ENCODE data around the gene EPG5.

Gene EPG5

GRCh38 chr18:45837283-45838070 lies 129.7 kb downstream of the EPG5 start:
- H3K4me3 ChIP-seq (ENCODE audit: control insufficient read depth in 1 of 7, extremely low read depth in 1 of 7, insufficient read depth in 4 of 7, low read depth in 2 of 7, low read length in 6 of 7), result peak overlapping the region in 3 of 7 experiments; percentile 12 to 62 (median 46)
- H3K27me3 ChIP-seq (replicated peaks in 2 of 5; ENCODE audit: control insufficient read depth in 4 of 5, insufficient read depth in 5 of 5, low read length in 4 of 5), result peaks cover 0 to 13% (median 2%) of the 10 kb centered on the region in 5 experiments
- H3K9me3 ChIP-seq (ENCODE audit: control extremely low read depth in 1 of 5, control insufficient read depth in 4 of 5, insufficient read depth in 2 of 5, low read depth in 1 of 5, low read length in 4 of 5), result no peaks in the 10 kb centered on the region
- ChIA-PET POLR2A (no interaction called here), CTCF (interaction anchor here (0.6 to 7.7 kb wide), 12 partner anchors 8 to 979 kb away, joined by 3 to 151 read pairs (median 4); partner anchors contain the start of gene SLC14A1)
- WGBS (ENCODE audit: insufficient coverage), result 23% methylated on average over 77 of the region's 84 CpGs
- DNase-seq, result peak; percentile 61 to 86 (median 78)
- H3K27ac ChIP-seq (ENCODE audit: insufficient read depth in 1 of 2, low read depth in 1 of 2, low read length in 2 of 2, poor library complexity in 1 of 2, severe bottlenecking in 2 of 2), result no peak overlapping the region
- H3K36me3 ChIP-seq (ENCODE audit: control insufficient read depth in 4 of 4, insufficient read depth in 4 of 4, low read length in 3 of 4), result peaks cover 0 to 5% (median 0%) of the 10 kb centered on the region in 4 experiments
- H3K4me1 ChIP-seq (ENCODE audit: control extremely low read depth in 1 of 4, control insufficient read depth in 4 of 4, insufficient read depth in 4 of 4, low read length in 3 of 4), result peaks cover 10 to 68% (median 60%) of the 10 kb centered on the region in 4 experiments

DNA sequence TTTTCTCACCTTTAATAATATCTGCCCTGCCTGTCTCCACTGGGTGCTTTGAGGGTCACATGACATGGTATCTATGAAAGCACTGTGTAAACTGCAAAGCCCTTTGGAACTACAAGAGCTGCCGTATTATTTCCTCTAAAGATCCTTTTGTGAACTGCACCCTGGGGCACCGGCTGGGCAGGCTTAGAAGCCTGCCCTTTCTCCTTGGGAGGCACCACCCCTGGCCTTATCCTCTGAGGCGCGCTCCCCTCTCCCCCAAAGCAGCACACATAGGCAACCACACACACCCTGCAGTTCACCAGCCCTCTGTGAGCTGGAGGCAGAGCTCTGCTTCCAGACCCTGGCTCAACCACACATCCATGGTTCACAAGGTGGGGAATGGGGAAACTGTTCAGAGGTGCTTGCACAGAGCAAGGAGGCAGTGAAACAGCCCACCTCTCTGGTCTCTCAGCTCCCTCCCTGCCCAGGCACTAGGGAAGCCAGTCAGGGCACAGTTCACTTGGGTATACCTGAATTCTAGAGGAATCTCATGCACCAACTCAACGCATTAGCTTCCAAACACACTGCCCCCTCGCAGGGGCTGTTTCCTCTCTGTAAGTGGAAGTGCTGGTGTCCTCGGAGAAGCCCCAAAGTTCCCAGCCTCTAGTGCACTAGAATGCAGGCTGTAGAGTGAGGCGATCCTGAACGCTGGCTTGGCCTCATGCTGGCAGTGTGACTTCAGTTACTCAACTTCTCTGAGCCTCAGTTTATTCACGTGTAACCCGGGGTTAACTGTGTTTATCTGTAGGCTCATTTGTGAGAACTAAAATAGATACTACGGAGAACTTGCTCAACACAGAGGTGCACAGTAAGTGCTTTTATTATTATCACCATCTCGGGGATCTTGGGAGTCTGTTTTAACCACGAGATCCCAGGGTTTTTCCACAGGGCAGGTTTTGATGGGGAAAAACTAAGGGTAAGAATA lies 130.6 kb downstream of the EPG5 start:
- CTCF ChIA-PET, result interaction anchor here (0.7 to 7.7 kb wide), 11 partner anchors 12 to 172 kb away, joined by 3 to 151 read pairs (median 4); partner anchors contain the start of gene SLC14A1

GRCh38 chr18:45835057-45835636 lies 132.0 kb downstream of the EPG5 start:
- H3K4me1 ChIP-seq (ENCODE audit: control extremely low read depth in 1 of 4, control insufficient read depth in 4 of 4, insufficient read depth in 4 of 4, low read length in 3 of 4), result peaks cover 10 to 79% (median 62%) of the 10 kb centered on the region in 4 experiments
- ChIA-PET CTCF (interaction anchor here (0.7 to 7.7 kb wide), 15 partner anchors 14 to 168 kb away, joined by 3 to 151 read pairs (median 4); partner anchors contain the start of gene SLC14A1), POLR2A (no interaction called here)
- no peaks in the 10 kb centered on the region for H3K36me3 ChIP-seq (ENCODE audit: control insufficient read depth in 4 of 4, insufficient read depth in 4 of 4, low read length in 3 of 4)
- DNase-seq, result peak; percentile 59 to 95 (median 87)
- H3K9me3 ChIP-seq (ENCODE audit: control extremely low read depth in 1 of 5, control insufficient read depth in 4 of 5, insufficient read depth in 2 of 5, low read depth in 1 of 5, low read length in 4 of 5), result no peaks in the 10 kb centered on the region
- peak overlapping the region in 1 of 2 experiments; percentile 3 for H3K27ac ChIP-seq (ENCODE audit: insufficient read depth in 1 of 2, low read depth in 1 of 2, low read length in 2 of 2, poor library complexity in 1 of 2, severe bottlenecking in 2 of 2)
- peaks cover 0 to 13% (median 2%) of the 10 kb centered on the region in 5 experiments for H3K27me3 ChIP-seq (replicated peaks in 2 of 5; ENCODE audit: control insufficient read depth in 4 of 5, insufficient read depth in 5 of 5, low read length in 4 of 5)
- H3K4me3 ChIP-seq (ENCODE audit: control insufficient read depth in 1 of 7, extremely low read depth in 1 of 7, insufficient read depth in 4 of 7, low read depth in 2 of 7, low read length in 6 of 7), result no peak overlapping the region
- 0% methylated on average over 3 of the region's 3 CpGs for WGBS (ENCODE audit: insufficient coverage)

More for the DNA sequence above, 130.6 kb downstream of the EPG5 start:
- DNase-seq, result peak in 2 of 3 donors; percentile 38 to 59
- Histone ChIP-seq H3K27me3 (replicated peaks in 2 of 5; ENCODE audit: control insufficient read depth in 4 of 5, insufficient read depth in 5 of 5, low read length in 4 of 5) (peaks cover 0 to 13% (median 2%) of the 10 kb centered on the region in 5 experiments), H3K27ac (ENCODE audit: insufficient read depth in 1 of 2, low read depth in 1 of 2, low read length in 2 of 2, poor library complexity in 1 of 2, severe bottlenecking in 2 of 2) (no peak overlapping the region), H3K9me3 (ENCODE audit: control extremely low read depth in 1 of 5, control insufficient read depth in 4 of 5, insufficient read depth in 2 of 5, low read depth in 1 of 5, low read length in 4 of 5) (no peaks in the 10 kb centered on the region), H3K4me1 (ENCODE audit: control extremely low read depth in 1 of 4, control insufficient read depth in 4 of 4, insufficient read depth in 4 of 4, low read length in 3 of 4) (peaks cover 10 to 70% (median 61%) of the 10 kb centered on the region in 4 experiments), H3K4me3 (ENCODE audit: control insufficient read depth in 1 of 7, extremely low read depth in 1 of 7, insufficient read depth in 4 of 7, low read depth in 2 of 7, low read length in 6 of 7) (no peak overlapping the region), H3K36me3 (ENCODE audit: control insufficient read depth in 4 of 4, insufficient read depth in 4 of 4, low read length in 3 of 4) (no peaks in the 10 kb centered on the region)
- 57% methylated on average over 11 of the region's 14 CpGs for WGBS (ENCODE audit: insufficient coverage)
- POLR2A ChIA-PET, result interaction anchor here (0.5 kb wide), 1 partner anchor 31 kb away, joined by 4 read pairs; no protein-coding TSS in a partner anchor

GRCh38 chr18:45834306-45834705 lies 132.8 kb downstream of the EPG5 start:
- Histone ChIP-seq H3K4me1 (ENCODE audit: control extremely low read depth in 1 of 4, control insufficient read depth in 4 of 4, insufficient read depth in 4 of 4, low read length in 3 of 4) (peaks cover 11 to 84% (median 65%) of the 10 kb centered on the region in 4 experiments), H3K27me3 (replicated peaks in 2 of 5; ENCODE audit: control insufficient read depth in 4 of 5, insufficient read depth in 5 of 5, low read length in 4 of 5) (peaks cover 0 to 13% (median 2%) of the 10 kb centered on the region in 5 experiments), H3K4me3 (ENCODE audit: control insufficient read depth in 1 of 7, extremely low read depth in 1 of 7, insufficient read depth in 4 of 7, low read depth in 2 of 7, low read length in 6 of 7) (peak overlapping the region in 1 of 7 experiments; percentile 0), H3K27ac (ENCODE audit: insufficient read depth in 1 of 2, low read depth in 1 of 2, low read length in 2 of 2, poor library complexity in 1 of 2, severe bottlenecking in 2 of 2) (no peak overlapping the region), H3K9me3 (ENCODE audit: control extremely low read depth in 1 of 5, control insufficient read depth in 4 of 5, insufficient read depth in 2 of 5, low read depth in 1 of 5, low read length in 4 of 5) (no peaks in the 10 kb centered on the region), H3K36me3 (ENCODE audit: control insufficient read depth in 4 of 4, insufficient read depth in 4 of 4, low read length in 3 of 4) (no peaks in the 10 kb centered on the region)
- 25% methylated on average over 1 of the region's 1 CpG for WGBS (ENCODE audit: insufficient coverage)
- CTCF ChIA-PET, result interaction anchor here (0.8 to 7.7 kb wide), 11 partner anchors 14 to 167 kb away, joined by 3 to 151 read pairs (median 4); partner anchors contain the start of gene SLC14A1
- POLR2A ChIA-PET, result no interaction called here
- peak in 2 of 3 donors; percentile 65 to 81 for DNase-seq

DNA sequence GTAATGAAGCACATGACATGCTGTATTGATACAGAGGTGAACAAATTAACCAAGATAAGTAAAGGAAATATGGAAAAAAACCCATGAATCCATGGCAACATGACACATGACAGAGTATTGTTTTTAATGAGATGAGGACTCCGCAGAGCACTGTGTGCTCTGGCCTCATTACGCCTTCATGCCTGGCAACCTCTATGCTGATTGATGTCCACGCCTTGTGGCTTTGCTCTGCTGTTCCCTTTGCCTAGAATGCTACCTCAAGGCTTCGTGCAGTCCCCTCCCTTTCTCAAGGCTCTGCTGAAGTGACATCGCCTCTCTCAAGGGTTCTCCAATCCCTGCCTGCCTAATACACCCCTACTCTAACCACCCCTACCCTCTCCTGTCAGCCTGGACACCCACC lies 133.3 kb downstream of the EPG5 start:
- ChIA-PET POLR2A (no interaction called here), CTCF (interaction anchor here (0.8 to 7.7 kb wide), 8 partner anchors 14 to 141 kb away, joined by 3 to 151 read pairs (median 4); partner anchors contain the start of gene SLC14A1)
- 84% methylated on average over 4 of the region's 5 CpGs for WGBS (ENCODE audit: insufficient coverage)
- Histone ChIP-seq H3K27me3 (replicated peaks in 2 of 5; ENCODE audit: control insufficient read depth in 4 of 5, insufficient read depth in 5 of 5, low read length in 4 of 5) (peaks cover 0 to 9% (median 2%) of the 10 kb centered on the region in 5 experiments), H3K27ac (ENCODE audit: insufficient read depth in 1 of 2, low read depth in 1 of 2, low read length in 2 of 2, poor library complexity in 1 of 2, severe bottlenecking in 2 of 2) (no peak overlapping the region), H3K9me3 (ENCODE audit: control extremely low read depth in 1 of 5, control insufficient read depth in 4 of 5, insufficient read depth in 2 of 5, low read depth in 1 of 5, low read length in 4 of 5) (no peaks in the 10 kb centered on the region), H3K4me1 (ENCODE audit: control extremely low read depth in 1 of 4, control insufficient read depth in 4 of 4, insufficient read depth in 4 of 4, low read length in 3 of 4) (peaks cover 11 to 84% (median 67%) of the 10 kb centered on the region in 4 experiments), H3K36me3 (ENCODE audit: control insufficient read depth in 4 of 4, insufficient read depth in 4 of 4, low read length in 3 of 4) (no peaks in the 10 kb centered on the region), H3K4me3 (ENCODE audit: control insufficient read depth in 1 of 7, extremely low read depth in 1 of 7, insufficient read depth in 4 of 7, low read depth in 2 of 7, low read length in 6 of 7) (peak overlapping the region in 1 of 7 experiments; percentile 16)
- DNase-seq, result peak in 1 of 3 donors; percentile 37

- POLR2A ChIA-PET, result interaction anchor here (0.6 kb wide), 1 partner anchor 66 kb away, joined by 3 read pairs; no protein-coding TSS in a partner anchor
- no peak overlapping the region for H3K27ac ChIP-seq (ENCODE audit: insufficient read depth in 1 of 2, low read depth in 1 of 2, low read length in 2 of 2, poor library complexity in 1 of 2, severe bottlenecking in 2 of 2)
- H3K36me3 ChIP-seq (ENCODE audit: control insufficient read depth in 4 of 4, insufficient read depth in 4 of 4, low read length in 3 of 4), result no peaks in the 10 kb centered on the region
- CTCF ChIA-PET, result interaction anchor here (0.6 to 2.4 kb wide), 7 partner anchors 9 to 579 kb away, joined by 3 to 13 read pairs (median 4); no protein-coding TSS in a partner anchor
- no peak overlapping the region for H3K4me3 ChIP-seq (ENCODE audit: control insufficient read depth in 1 of 7, extremely low read depth in 1 of 7, insufficient read depth in 4 of 7, low read depth in 2 of 7, low read length in 6 of 7)
- DNase-seq, result no peak
- peaks cover 21 to 86% (median 73%) of the 10 kb centered on the region in 4 experiments for H3K4me1 ChIP-seq (ENCODE audit: control extremely low read depth in 1 of 4, control insufficient read depth in 4 of 4, insufficient read depth in 4 of 4, low read length in 3 of 4)
- WGBS (ENCODE audit: insufficient coverage), result 88% methylated on average over 7 of the region's 7 CpGs
- no peaks in the 10 kb centered on the region for H3K9me3 ChIP-seq (ENCODE audit: control extremely low read depth in 1 of 5, control insufficient read depth in 4 of 5, insufficient read depth in 2 of 5, low read depth in 1 of 5, low read length in 4 of 5)
- no peaks in the 10 kb centered on the region for H3K27me3 ChIP-seq (replicated peaks in 2 of 5; ENCODE audit: control insufficient read depth in 4 of 5, insufficient read depth in 5 of 5, low read length in 4 of 5)
These were observed 136.2 kb downstream of the EPG5 start for GRCh38 chr18:45830917-45831316.
